HG03135 (cell line): ENCODE results near the gene BEND7.
"Not testable (repeated sequence)": the region's sequence is repeated elsewhere in the genome, so short reads cannot be mapped to it uniquely, and the experiment has no call there.

Experiments
- ATAC-seq: cut with Tn5 transposase; IDR thresholded peaks from one replicate; pipeline ENCODE4 v1.9.1; 2021; ENCODE audit warnings: mild to moderate bottlenecking, moderate library complexity; ENCODE audit not compliant: unreplicated experiment

BEND7 gene

GRCh38 chr10:13528875-13529713 lies at the start of gene BEND7:
BEND7 (minus strand) TSS chr10:13529014; CDS start chr10:13528533, 481 bp downstream.
- no peak for ATAC-seq

GRCh38 chr10:13573960-13574359 lies 45.1 kb upstream of the BEND7 start:
- no peak for ATAC-seq

- ATAC-seq = no peak
Observed at GRCh38 chr10:13571541-13571940, 42.7 kb upstream of the BEND7 start.

- no peak for ATAC-seq
Observed at GRCh38 chr10:13567030-13567429, 38.2 kb upstream of the BEND7 start.

- ATAC-seq = no peak
Observed at GRCh38 chr10:13564576-13564975, 35.8 kb upstream of the BEND7 start.

GRCh38 chr10:13563481-13564445 lies 34.9 kb upstream of the BEND7 start:
- no peak for ATAC-seq

- no peak for ATAC-seq
Observed at GRCh38 chr10:13560597-13560996, 31.8 kb upstream of the BEND7 start.

GRCh38 chr10:13559124-13559700 lies 30.4 kb upstream of the BEND7 start:
- ATAC-seq = no peak

GRCh38 chr10:13555884-13556510 lies 27.2 kb upstream of the BEND7 start:
- ATAC-seq = no peak

GRCh38 chr10:13550802-13551201 lies 22.0 kb upstream of the BEND7 start:
- ATAC-seq = no peak

- ATAC-seq = no peak
Observed at GRCh38 chr10:13542533-13542932, 13.7 kb upstream of the BEND7 start.

GRCh38 chr10:13537985-13538384 lies 9.2 kb upstream of the BEND7 start:
- ATAC-seq = not testable (repeated sequence)

- ATAC-seq = no peak
Observed at GRCh38 chr10:13536674-13537366, 8.0 kb upstream of the BEND7 start.

GRCh38 chr10:13535346-13535745 lies 6.5 kb upstream of the BEND7 start:
- no peak for ATAC-seq

GRCh38 chr10:13529714-13529973 lies 830 bp upstream of the BEND7 start:
- no peak for ATAC-seq

- no peak for ATAC-seq
Observed at GRCh38 chr10:13528123-13528874, 515 bp downstream of the BEND7 start.

- ATAC-seq = no peak
Observed at GRCh38 chr10:13527864-13528122, 1.0 kb downstream of the BEND7 start.

GRCh38 chr10:13526948-13527863 lies 1.6 kb downstream of the BEND7 start:
- no peak for ATAC-seq

GRCh38 chr10:13525663-13526062 lies 3.2 kb downstream of the BEND7 start:
- ATAC-seq = no peak
